NOMO-1 (cell line): ENCODE results near the gene PPP1R8.
"Not testable (repeated sequence)": the region's sequence is repeated elsewhere in the genome, so short reads cannot be mapped to it uniquely, and the experiment has no call there.

Experiments used
- DNase-seq, 2 experiments: peaks; one replicate each; lab custom pipeline; 2025; ENCODE audit not compliant: unreplicated experiment in 2 of 2; lab: John Stamatoyannopoulos, UW

The PPP1R8 gene

GRCh38 chr1:27831568-27832410, 1.2 kb downstream of the PPP1R8 start:
- no peak for DNase-seq

- DNase-seq, result no peak
Measured at GRCh38 chr1:27832762-27833161, 2.2 kb downstream of the PPP1R8 start.

GRCh38 chr1:27833470-27833869, 2.9 kb downstream of the PPP1R8 start:
- DNase-seq, result no peak

- DNase-seq, result no peak
Measured at GRCh38 chr1:27835046-27835445, 4.5 kb downstream of the PPP1R8 start.

- no peak for DNase-seq
Measured at GRCh38 chr1:27835501-27835900, 4.9 kb downstream of the PPP1R8 start.

- no peak for DNase-seq
Measured at GRCh38 chr1:27849951-27850350, 19.4 kb downstream of the PPP1R8 start.

- DNase-seq, result no peak
Measured at GRCh38 chr1:27855085-27855484, 24.5 kb downstream of the PPP1R8 start.

GRCh38 chr1:27856561-27857343, 26.2 kb downstream of the PPP1R8 start:
- DNase-seq, result no peak

GRCh38 chr1:27857552-27857951, 27.0 kb downstream of the PPP1R8 start:
- not testable (repeated sequence) for DNase-seq

- DNase-seq, result peak; percentile 69 to 70
Measured at GRCh38 chr1:27858072-27858948, 27.7 kb downstream of the PPP1R8 start.

GRCh38 chr1:27858949-27859576, 28.5 kb downstream of the PPP1R8 start:
- DNase-seq, result no peak

- no peak for DNase-seq
Measured at GRCh38 chr1:27861436-27861835, 30.9 kb downstream of the PPP1R8 start.

GRCh38 chr1:27862004-27862403, 31.4 kb downstream of the PPP1R8 start:
- no peak for DNase-seq

- DNase-seq, result peak; percentile 80 to 93
Measured at GRCh38 chr1:27862671-27863537, 32.3 kb downstream of the PPP1R8 start.

GRCh38 chr1:27863538-27863915, 32.9 kb downstream of the PPP1R8 start:
- peak; percentile 35 to 61 for DNase-seq

- peak; percentile 57 to 68 for DNase-seq
Measured at GRCh38 chr1:27864264-27864895, 33.8 kb downstream of the PPP1R8 start.

GRCh38 chr1:27865821-27866220, 35.2 kb downstream of the PPP1R8 start:
- DNase-seq, result no peak

- no peak for DNase-seq
Measured at GRCh38 chr1:27868556-27868931, 38.0 kb downstream of the PPP1R8 start.
